Adrenal gland (tissue), 12 donors: ENCODE data around the gene MED27. TPM values are rescaled to one million over a fixed set of nuclear protein-coding genes. Genes with fewer than 3 reads are reported as not detected.

Experiments used
- DNase-seq, 7 donors: peaks; one replicate each; pipeline ENCODE4 v3.0.0-alpha.2; 2019 to 2020
- H3K27ac ChIP-seq, 5 donors: fragments of 200-600 bp; sonication (generic) in 4 of 5; 1 replicate in 3 of 5; 2 replicates in 2 of 5; pipeline versions ENCODE4 v1.5.1 to v1.8.0; 2016 to 2020; ENCODE audit warnings: mild to moderate bottlenecking in 1 of 5
- H3K27me3 ChIP-seq: fragments of 200-600 bp; 2 replicates; pipeline ENCODE4 v1.8.0; 2021
- H3K36me3 ChIP-seq, 2 donors: fragments of 200-600 bp; replicated peaks in 1 of 2; 1 replicate in 1 of 2; 2 replicates in 1 of 2; pipeline versions ENCODE4 v1.5.1 to v1.8.0; 2018 to 2022
- H3K4me1 ChIP-seq, 2 donors: fragments of 200-600 bp; replicated peaks in 1 of 2; 1 replicate in 1 of 2; 2 replicates in 1 of 2; pipeline versions ENCODE4 v1.5.1 to v1.8.0; 2018 to 2021
- H3K4me3 ChIP-seq, 4 donors: fragments of 200-600 bp; sonication (generic) in 3 of 4; one replicate each; pipeline ENCODE4 v1.5.1; 2016 to 2018
- H3K9me3 ChIP-seq, 3 donors: fragments of 200-600 bp; sonication (generic) in 1 of 3; replicated peaks in 1 of 3; 1 replicate in 2 of 3; 2 replicates in 1 of 3; pipeline versions ENCODE4 v1.5.1 to v1.8.0; 2016 to 2021
- POLR2A ChIP-seq, 2 donors: fragments of 450-650 bp; IDR thresholded peaks; one replicate each; pipeline ENCODE4 v1.6.1; 2017; ENCODE audit warnings: antibody characterized with exemption in 2 of 2, mild to moderate bottlenecking in 2 of 2, moderate library complexity in 1 of 2
- WGBS, 4 donors: extraction: QIAGEN DNeasy Blood & Tissue Kit in 2 of 4; methylation state at CpG; one replicate each; pipeline versions ENCODE4 v1.1.5 to v1.1.7; 2013 to 2017; 5-methylcytosine and 5-hydroxymethylcytosine counted together
- intact Hi-C, 2 donors: fragments of 100-400 bp; cut with DNase I; formaldehyde crosslinking; loops; one replicate each; pipeline versions ENCODE4 v1.14.1 to v1.15.0; 2022 to 2023
- polyA plus RNA-seq, 3 donors: library from polyadenylated mRNA; stranded (reverse); fragments of 200-250 nt in 2 of 3; fragments of 350-450 nt in 1 of 3; fragmentation: Illumina TruSeq in 1 of 3; extraction: RNeasy Lipid Tissue Mini Kit (QIAGEN cat#74804) in 1 of 3; gene quantifications; one replicate each; pipeline ENCODE4 v1.2.3, GENCODE V29; 2013 to 2014
- total RNA-seq, 9 donors: library from RNA; depleted of rRNA in 4 of 9; stranded (reverse); fragments of >200 nt in 4 of 9; fragments of 120-200 nt in 1 of 9; fragmentation: NEBNext Ultra II Directional in 1 of 9; extraction: Animal tissue kit (Norgen Biotek cat#: 25700) in 1 of 9; gene quantifications; one replicate each; pipeline versions ENCODE4 v1.1.0 to v1.2.4, GENCODE V29; 2013 to 2023
- TF ChIP-seq, protein P1 (sequence below), 6 experiments: fragments of 450-650 bp in 4 of 6; fragments of 200-600 bp in 2 of 6; sonication (generic) in 1 of 6; IDR thresholded peaks; 1 replicate in 5 of 6; 2 replicates in 1 of 6; pipeline versions ENCODE4 v1.5.1 to v1.8.0; 2016 to 2021; ENCODE audit warnings: antibody characterized with exemption in 6 of 6, mild to moderate bottlenecking in 2 of 6, moderate library complexity in 1 of 6
- donor health status: healthy with polysubstance abuse.
- donor health status: Bipolar disorder and iron deficiency.
- donor health status: DM: yes; HTN: yes; CAD: no.
- donor health status: DM: no; HTN: no; CAD: no.
- donor health status: DM: no; HTN: no; CAD: no.
- donor health status: DM: yes; HTN: yes; CAD: no.

Gene MED27
- total and polyA plus RNA-seq, 12 donors, result 12.2 to 37.4 (median 15.9) TPM

DNA sequence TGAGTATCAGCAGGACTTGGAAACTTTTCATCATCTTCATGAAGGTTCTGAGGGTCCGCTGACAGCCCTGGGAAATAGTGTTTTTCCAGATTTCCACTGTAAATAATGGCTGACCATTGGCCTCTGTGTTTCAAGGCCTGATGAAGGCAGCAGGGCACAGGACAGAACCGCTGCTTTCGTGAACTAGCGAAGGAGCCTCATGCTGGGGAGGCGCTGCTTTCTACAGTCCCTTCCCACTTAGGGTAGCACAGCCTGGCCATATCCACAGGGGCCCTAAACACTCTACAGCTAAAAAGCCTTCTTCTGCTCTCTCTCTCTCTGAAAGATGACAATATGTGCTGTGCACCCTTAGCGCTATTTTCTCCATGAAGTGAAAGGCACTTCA, 118.2 kb downstream of the MED27 start:
- no peak for DNase-seq
- Histone ChIP-seq H3K27me3 (no peaks in the 10 kb centered on the region), H3K9me3 (no peaks in the 10 kb centered on the region), H3K27ac (no peak overlapping the region), H3K36me3 (no peaks in the 10 kb centered on the region), H3K4me1 (no peaks in the 10 kb centered on the region), H3K4me3 (no peak overlapping the region)
- 94 to 100% (median 95%) methylated on average over 4 to 6 of the region's 6 CpGs for WGBS, 4 donors
- intact Hi-C loops, result no loop called here
- TF ChIP-seq POLR2A (IDR thresholded peaks at IDR 0.05), result no peak
- TF ChIP-seq, protein P1, sequence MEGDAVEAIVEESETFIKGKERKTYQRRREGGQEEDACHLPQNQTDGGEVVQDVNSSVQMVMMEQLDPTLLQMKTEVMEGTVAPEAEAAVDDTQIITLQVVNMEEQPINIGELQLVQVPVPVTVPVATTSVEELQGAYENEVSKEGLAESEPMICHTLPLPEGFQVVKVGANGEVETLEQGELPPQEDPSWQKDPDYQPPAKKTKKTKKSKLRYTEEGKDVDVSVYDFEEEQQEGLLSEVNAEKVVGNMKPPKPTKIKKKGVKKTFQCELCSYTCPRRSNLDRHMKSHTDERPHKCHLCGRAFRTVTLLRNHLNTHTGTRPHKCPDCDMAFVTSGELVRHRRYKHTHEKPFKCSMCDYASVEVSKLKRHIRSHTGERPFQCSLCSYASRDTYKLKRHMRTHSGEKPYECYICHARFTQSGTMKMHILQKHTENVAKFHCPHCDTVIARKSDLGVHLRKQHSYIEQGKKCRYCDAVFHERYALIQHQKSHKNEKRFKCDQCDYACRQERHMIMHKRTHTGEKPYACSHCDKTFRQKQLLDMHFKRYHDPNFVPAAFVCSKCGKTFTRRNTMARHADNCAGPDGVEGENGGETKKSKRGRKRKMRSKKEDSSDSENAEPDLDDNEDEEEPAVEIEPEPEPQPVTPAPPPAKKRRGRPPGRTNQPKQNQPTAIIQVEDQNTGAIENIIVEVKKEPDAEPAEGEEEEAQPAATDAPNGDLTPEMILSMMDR (IDR thresholded peaks at IDR 0.05), result no peak

DNA sequence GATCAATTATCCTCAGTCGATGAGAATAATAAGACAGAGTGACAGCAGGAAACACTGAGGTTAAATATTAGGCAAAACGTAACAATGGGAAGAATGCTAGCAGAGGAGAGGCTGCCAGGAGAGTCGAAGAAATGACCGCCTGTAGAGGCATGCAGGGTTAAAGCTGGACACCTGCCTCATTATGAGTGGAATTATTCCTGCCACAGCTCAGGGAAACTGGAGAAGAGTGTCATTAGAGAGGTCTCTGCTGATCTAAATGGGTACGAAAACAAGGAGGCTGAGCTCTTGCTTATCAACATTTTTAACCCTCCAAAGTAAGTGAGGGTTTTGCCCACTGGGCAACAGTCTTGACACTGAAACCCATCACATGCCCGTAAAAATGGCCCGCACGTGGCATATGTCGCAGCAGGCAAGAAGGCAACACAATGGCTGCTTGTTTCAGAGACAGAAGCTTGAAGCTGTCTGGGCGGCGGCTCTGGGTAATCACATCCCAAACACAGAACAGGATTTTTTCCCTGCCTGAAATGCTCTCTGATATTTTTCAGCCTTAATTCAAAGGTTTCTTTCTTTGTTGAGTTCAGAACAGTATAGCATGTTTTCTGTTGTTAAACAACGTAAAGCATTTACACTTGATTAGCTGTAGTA, 118.7 kb downstream of the MED27 start:
- TF ChIP-seq, protein P1 (IDR thresholded peaks at IDR 0.05), result no peak
- TF ChIP-seq POLR2A (IDR thresholded peaks at IDR 0.05), result no peak
- Histone ChIP-seq H3K27me3 (no peaks in the 10 kb centered on the region), H3K9me3 (no peaks in the 10 kb centered on the region), H3K36me3 (no peaks in the 10 kb centered on the region), H3K4me3 (no peak overlapping the region), H3K4me1 (no peaks in the 10 kb centered on the region), H3K27ac (no peak overlapping the region)
- no peak for DNase-seq
- 81 to 88% (median 85%) methylated on average over 12 of the region's 12 CpGs for WGBS, 4 donors
- intact Hi-C loops, result no loop called here

DNA sequence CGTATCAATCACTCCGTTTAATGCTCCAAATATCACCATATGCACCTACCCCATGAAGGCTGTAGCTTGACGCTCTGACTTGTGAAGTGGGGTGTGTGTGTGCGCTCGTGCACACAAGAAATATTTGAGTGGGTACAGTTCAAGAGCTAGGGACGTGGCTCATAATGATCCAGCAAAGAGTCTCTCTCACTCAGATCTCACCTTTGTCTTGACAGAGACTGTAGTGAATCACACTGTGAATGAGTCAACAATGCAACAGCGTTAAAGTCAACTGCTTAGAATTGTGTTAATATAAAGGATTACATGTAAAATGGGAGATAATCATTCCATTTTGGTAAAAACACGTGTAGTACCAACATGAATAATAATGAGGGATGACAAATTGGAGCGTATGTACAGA, 119.4 kb downstream of the MED27 start:
- no peaks in the 10 kb centered on the region for H3K4me1 ChIP-seq
- WGBS, 4 donors, result 88 to 94% (median 91%) methylated on average over 9 of the region's 9 CpGs
- no peak for TF ChIP-seq POLR2A (IDR thresholded peaks at IDR 0.05)
- TF ChIP-seq, protein P1 (IDR thresholded peaks at IDR 0.05), result no peak
- H3K27ac ChIP-seq, result no peak overlapping the region
- H3K27me3 ChIP-seq, result no peaks in the 10 kb centered on the region
- no peak for DNase-seq
- no peak overlapping the region for H3K4me3 ChIP-seq
- H3K9me3 ChIP-seq, result no peaks in the 10 kb centered on the region
- intact Hi-C loops, result no loop called here
- no peaks in the 10 kb centered on the region for H3K36me3 ChIP-seq

DNA sequence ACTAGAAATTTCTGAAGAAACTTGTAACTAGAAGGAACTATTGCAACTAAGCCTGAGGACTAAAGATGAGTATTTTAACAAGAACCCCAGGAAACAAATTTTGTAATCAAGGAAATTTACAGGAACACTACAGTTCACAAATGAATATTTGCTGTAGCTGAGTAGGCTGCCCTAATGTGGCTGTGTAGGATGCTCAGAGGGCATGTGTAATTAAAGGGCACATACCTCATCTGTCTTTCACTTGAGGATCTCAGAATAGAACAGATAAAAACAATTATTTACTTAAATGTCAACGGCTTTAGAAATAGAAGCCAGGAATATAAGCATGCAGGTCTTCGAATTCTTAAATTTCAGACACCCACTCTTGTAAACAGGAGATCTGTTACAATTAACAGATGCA, 119.8 kb downstream of the MED27 start:
- Histone ChIP-seq H3K27ac (no peak overlapping the region), H3K27me3 (no peaks in the 10 kb centered on the region), H3K4me3 (no peak overlapping the region), H3K9me3 (no peaks in the 10 kb centered on the region), H3K4me1 (no peaks in the 10 kb centered on the region), H3K36me3 (no peaks in the 10 kb centered on the region)
- TF ChIP-seq, protein P1 (IDR thresholded peaks at IDR 0.05), result no peak
- TF ChIP-seq POLR2A (IDR thresholded peaks at IDR 0.05), result no peak
- intact Hi-C loops, result no loop called here
- no peak for DNase-seq
- WGBS, 4 donors, result 87 to 95% (median 90%) methylated on average over 2 of the region's 2 CpGs
